ENCODE measurements around the gene ESRP2. TPM values are rescaled to one million over a fixed set of nuclear protein-coding genes. Genes with fewer than 3 reads are reported as not detected.

The ESRP2 gene
- total and polyA plus RNA-seq, 9 of the 15 experiments (the other 6 are each of a cell fraction or from before 2014, with no cell fraction given): 0.05 to 0.15 (median 0.07) TPM; not detected in 6

DNA sequence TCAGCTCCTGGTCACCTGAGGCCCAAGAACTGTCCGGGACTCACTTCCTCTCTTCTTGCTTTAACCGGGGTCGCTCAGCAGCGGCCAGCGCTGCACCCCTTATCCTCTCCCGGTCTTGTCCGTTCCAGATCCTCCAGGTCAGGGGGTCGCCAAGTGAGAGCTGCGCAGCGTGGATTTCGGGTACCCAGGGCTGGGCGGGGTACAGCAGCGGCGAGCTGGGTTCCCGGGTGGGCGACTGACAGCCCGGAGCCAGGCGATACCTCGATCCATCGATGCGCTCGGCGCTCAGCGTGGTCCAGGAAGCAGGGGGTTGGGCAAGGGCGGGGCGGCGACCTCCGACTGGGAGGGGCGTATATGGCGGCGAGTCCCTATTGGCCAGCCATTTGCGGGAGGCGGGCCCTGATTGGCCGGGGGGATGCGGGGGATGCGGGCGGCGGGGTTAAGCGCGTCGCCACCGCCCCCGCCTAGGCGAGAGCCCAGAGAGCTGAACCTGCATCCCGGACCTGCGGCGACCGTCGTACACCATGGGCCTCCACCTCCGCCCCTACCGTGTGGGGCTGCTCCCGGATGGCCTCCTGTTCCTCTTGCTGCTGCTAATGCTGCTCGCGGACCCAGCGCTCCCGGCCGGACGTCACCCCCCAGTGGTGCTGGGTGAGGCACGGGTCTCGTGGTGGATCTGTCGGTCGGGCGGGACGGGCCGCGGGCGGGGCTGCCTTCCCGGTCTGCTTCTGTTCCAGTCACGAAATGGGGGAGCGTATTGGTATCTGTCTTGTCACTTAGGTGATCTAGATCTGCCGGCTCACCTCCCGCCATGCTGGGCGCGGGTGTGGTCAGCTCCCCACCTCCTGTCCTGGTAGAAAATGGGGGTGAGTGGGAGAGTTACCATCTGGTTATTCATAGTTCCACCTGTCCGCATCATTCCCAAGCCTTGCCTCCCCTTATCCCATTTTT is 9.3 kb upstream of the ESRP2 start, which contains the start of gene PLA2G15 (continued):
- TF ChIP-seq YY1 (IDR thresholded peaks at IDR 0.05; ENCODE audit: borderline replicate concordance in 1 of 3, control insufficient read depth in 1 of 3, extremely low read depth in 1 of 3, insufficient read depth in 3 of 3, insufficient read length in 1 of 3, insufficient replicate concordance in 2 of 3, low read depth in 1 of 3, low read length in 2 of 3) (peak in 2 of 3 experiments; percentile 40 to 44), RBM15 (IDR thresholded peaks at IDR 0.05; ENCODE audit: insufficient read depth, low read length) (no peak), JUND (IDR thresholded peaks at IDR 0.05; ENCODE audit: borderline replicate concordance, low read depth, low read length) (peak; percentile 31; the same call in 1 of the 2 replicates), JUND (tag; IDR thresholded peaks at IDR 0.05; ENCODE audit: borderline replicate concordance, low read depth, low read length) (no peak), KLF1 (tag; IDR thresholded peaks at IDR 0.05) (peak; percentile 79; the same call in 1 of the 2 replicates), TEAD1 (CRISPR knock-in tag; IDR thresholded peaks at IDR 0.05) (peak in 1 of 2 experiments; percentile 20; a peak in 1 of 4 replicates), ZNF431 (CRISPR knock-in tag; IDR thresholded peaks at IDR 0.05) (no peak), HSF4 (CRISPR knock-in tag; IDR thresholded peaks at IDR 0.05; ENCODE audit: borderline replicate concordance) (no peak), MBD2 (IDR thresholded peaks at IDR 0.05; ENCODE audit: borderline replicate concordance, low read depth) (peak; percentile 77), RUNX1 (IDR thresholded peaks at IDR 0.05; ENCODE audit: low read depth) (no peak), CREBBP (IDR thresholded peaks at IDR 0.05; ENCODE audit: low read depth, low read length) (no peak), ZNF124 (CRISPR knock-in tag; IDR thresholded peaks at IDR 0.05) (no peak), STAG1 (CRISPR knock-in tag; IDR thresholded peaks at IDR 0.05; ENCODE audit: borderline replicate concordance) (no peak)
- TF ChIP-seq, protein P1, sequence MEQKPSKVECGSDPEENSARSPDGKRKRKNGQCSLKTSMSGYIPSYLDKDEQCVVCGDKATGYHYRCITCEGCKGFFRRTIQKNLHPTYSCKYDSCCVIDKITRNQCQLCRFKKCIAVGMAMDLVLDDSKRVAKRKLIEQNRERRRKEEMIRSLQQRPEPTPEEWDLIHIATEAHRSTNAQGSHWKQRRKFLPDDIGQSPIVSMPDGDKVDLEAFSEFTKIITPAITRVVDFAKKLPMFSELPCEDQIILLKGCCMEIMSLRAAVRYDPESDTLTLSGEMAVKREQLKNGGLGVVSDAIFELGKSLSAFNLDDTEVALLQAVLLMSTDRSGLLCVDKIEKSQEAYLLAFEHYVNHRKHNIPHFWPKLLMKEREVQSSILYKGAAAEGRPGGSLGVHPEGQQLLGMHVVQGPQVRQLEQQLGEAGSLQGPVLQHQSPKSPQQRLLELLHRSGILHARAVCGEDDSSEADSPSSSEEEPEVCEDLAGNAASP (IDR thresholded peaks at IDR 0.05): no peak
- TF ChIP-seq, protein P2, sequence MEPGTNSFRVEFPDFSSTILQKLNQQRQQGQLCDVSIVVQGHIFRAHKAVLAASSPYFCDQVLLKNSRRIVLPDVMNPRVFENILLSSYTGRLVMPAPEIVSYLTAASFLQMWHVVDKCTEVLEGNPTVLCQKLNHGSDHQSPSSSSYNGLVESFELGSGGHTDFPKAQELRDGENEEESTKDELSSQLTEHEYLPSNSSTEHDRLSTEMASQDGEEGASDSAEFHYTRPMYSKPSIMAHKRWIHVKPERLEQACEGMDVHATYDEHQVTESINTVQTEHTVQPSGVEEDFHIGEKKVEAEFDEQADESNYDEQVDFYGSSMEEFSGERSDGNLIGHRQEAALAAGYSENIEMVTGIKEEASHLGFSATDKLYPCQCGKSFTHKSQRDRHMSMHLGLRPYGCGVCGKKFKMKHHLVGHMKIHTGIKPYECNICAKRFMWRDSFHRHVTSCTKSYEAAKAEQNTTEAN (CRISPR knock-in tag; IDR thresholded peaks at IDR 0.05): no peak
- TF ChIP-seq, protein P3, sequence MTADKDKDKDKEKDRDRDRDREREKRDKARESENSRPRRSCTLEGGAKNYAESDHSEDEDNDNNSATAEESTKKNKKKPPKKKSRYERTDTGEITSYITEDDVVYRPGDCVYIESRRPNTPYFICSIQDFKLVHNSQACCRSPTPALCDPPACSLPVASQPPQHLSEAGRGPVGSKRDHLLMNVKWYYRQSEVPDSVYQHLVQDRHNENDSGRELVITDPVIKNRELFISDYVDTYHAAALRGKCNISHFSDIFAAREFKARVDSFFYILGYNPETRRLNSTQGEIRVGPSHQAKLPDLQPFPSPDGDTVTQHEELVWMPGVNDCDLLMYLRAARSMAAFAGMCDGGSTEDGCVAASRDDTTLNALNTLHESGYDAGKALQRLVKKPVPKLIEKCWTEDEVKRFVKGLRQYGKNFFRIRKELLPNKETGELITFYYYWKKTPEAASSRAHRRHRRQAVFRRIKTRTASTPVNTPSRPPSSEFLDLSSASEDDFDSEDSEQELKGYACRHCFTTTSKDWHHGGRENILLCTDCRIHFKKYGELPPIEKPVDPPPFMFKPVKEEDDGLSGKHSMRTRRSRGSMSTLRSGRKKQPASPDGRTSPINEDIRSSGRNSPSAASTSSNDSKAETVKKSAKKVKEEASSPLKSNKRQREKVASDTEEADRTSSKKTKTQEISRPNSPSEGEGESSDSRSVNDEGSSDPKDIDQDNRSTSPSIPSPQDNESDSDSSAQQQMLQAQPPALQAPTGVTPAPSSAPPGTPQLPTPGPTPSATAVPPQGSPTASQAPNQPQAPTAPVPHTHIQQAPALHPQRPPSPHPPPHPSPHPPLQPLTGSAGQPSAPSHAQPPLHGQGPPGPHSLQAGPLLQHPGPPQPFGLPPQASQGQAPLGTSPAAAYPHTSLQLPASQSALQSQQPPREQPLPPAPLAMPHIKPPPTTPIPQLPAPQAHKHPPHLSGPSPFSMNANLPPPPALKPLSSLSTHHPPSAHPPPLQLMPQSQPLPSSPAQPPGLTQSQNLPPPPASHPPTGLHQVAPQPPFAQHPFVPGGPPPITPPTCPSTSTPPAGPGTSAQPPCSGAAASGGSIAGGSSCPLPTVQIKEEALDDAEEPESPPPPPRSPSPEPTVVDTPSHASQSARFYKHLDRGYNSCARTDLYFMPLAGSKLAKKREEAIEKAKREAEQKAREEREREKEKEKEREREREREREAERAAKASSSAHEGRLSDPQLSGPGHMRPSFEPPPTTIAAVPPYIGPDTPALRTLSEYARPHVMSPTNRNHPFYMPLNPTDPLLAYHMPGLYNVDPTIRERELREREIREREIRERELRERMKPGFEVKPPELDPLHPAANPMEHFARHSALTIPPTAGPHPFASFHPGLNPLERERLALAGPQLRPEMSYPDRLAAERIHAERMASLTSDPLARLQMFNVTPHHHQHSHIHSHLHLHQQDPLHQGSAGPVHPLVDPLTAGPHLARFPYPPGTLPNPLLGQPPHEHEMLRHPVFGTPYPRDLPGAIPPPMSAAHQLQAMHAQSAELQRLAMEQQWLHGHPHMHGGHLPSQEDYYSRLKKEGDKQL (CRISPR knock-in tag; IDR thresholded peaks at IDR 0.05; ENCODE audit: borderline replicate concordance): no peak

Data from K562 (cell line).